Sigmoid colon (tissue), 4 donors: ENCODE results near the gene CACNB3.

Experiments used
- CTCF ChIP-seq, 4 experiments: fragments of 450-650 bp in 3 of 4; fragments of 200-600 bp in 1 of 4; IDR thresholded peaks; one replicate each; pipeline ENCODE4 v1.5.1; 2016 to 2019; ENCODE audit warnings: antibody characterized with exemption in 4 of 4, mild to moderate bottlenecking in 3 of 4, moderate library complexity in 2 of 4
- EP300 ChIP-seq, 4 donors: sonication (generic); formaldehyde crosslinking; IDR thresholded peaks; one replicate each; pipeline ENCODE4 v1.6.1; 2017; ENCODE audit warnings: antibody characterized with exemption in 4 of 4
- POLR2A ChIP-seq, 2 donors: fragments of 450-650 bp; IDR thresholded peaks; one replicate each; pipeline ENCODE4 v1.6.1; 2016; ENCODE audit warnings: antibody characterized with exemption in 2 of 2, mild to moderate bottlenecking in 2 of 2, moderate library complexity in 2 of 2
- POLR2AphosphoS5 ChIP-seq, 4 donors: sonication (generic); formaldehyde crosslinking; IDR thresholded peaks; one replicate each; pipeline ENCODE4 v1.6.1; 2017; ENCODE audit warnings: antibody characterized with exemption in 4 of 4

- TF ChIP-seq EP300 (IDR thresholded peaks at IDR 0.05) (no peak), CTCF (IDR thresholded peaks at IDR 0.05) (no peak), POLR2A (IDR thresholded peaks at IDR 0.05) (no peak), POLR2AphosphoS5 (IDR thresholded peaks at IDR 0.05) (no peak)
Observed at GRCh38 chr12:48823281-48823680, 5.0 kb downstream of the CACNB3 start.
